HCT116 (cell line): ENCODE results near the gene IGIP. TPM values are rescaled to one million over a fixed set of nuclear protein-coding genes. Genes with fewer than 3 reads are reported as not detected.

Experiments used
- ATAC-seq: fragments of 200-7000 bp; cut with Tn5 transposase; 2 replicates; pipeline ENCODE4 v1.9.1; 2020; ENCODE audit warnings: mild to moderate bottlenecking, moderate library complexity
- BruUV-seq: library from RNA; stranded (reverse); fragments of 400-500 nt; replicated peaks from 2 replicates; lab custom pipeline; 2021; lab: Mats Ljungman, UMichigan
- CTCF ChIA-PET: fragments of 300-600 bp; sonication (Branson Sonifier 250); formaldehyde crosslinking; loops from one replicate; lab custom pipeline; 2021; ENCODE audit warnings: antibody characterized with exemption; lab: Charles Lee
- POLR2A ChIA-PET: fragments of 300-600, 350-600 bp; sonication (Branson Sonifier 250); formaldehyde crosslinking; loops from one replicate; lab custom pipeline; 2021; ENCODE audit warnings: antibody characterized with exemption; lab: Charles Lee
- RAD21 ChIA-PET, 2 experiments: fragments of 300-600 bp; sonication (Branson Sonifier 250); formaldehyde crosslinking; loops; one replicate each; lab custom pipeline; 2023; ENCODE audit warnings: low total read pairs in 2 of 2; ENCODE audit not compliant: uncharacterized antibody in 2 of 2, unreplicated experiment in 2 of 2, low non-redundant PET in 1 of 2; lab: Charles Lee
- DNase-seq: peaks from one replicate; pipeline ENCODE4 v3.0.0-alpha.2; 2010; ENCODE audit warnings: low read depth, low spot score
- H2AFZ ChIP-seq: fragments of 200-600 bp; shearing (Covaris generic), sonication (generic); 2 replicates; pipeline ENCODE4 v1.6.1; 2017; ENCODE audit warnings: low read depth, mixed run types, mixed read lengths, antibody characterized with exemption, low read length; ENCODE audit not compliant: poor library complexity, severe bottlenecking
- H3K27ac ChIP-seq: 2 replicates; pipeline ENCODE4 v1.5.1; 2012; ENCODE audit warnings: low read depth, low read length
- H3K27me3 ChIP-seq: fragments of 200-600 bp; sonication (generic); 2 replicates; pipeline ENCODE4 v1.6.1; 2016; ENCODE audit warnings: mixed run types, low read length, mixed read lengths; ENCODE audit not compliant: insufficient read depth
- H3K36me3 ChIP-seq, 2 experiments: fragments of 200-500 bp in 1 of 2; fragments of 200-600 bp in 1 of 2; sonication (Bioruptor generic) in 1 of 2; sonication (generic) in 1 of 2; 2 replicates each; pipeline versions ENCODE4 v1.5.1 to v1.6.1; 2014 to 2016; ENCODE audit warnings: low read length in 2 of 2, inconsistent platforms in 1 of 2, mixed read lengths in 1 of 2, mixed run types in 1 of 2; ENCODE audit not compliant: insufficient read depth in 2 of 2, control insufficient read depth in 1 of 2
- H3K4me1 ChIP-seq, 2 experiments: fragments of 200-600 bp in 1 of 2; sonication (generic) in 1 of 2; 2 replicates each; pipeline versions ENCODE4 v1.5.1 to v1.6.1; 2012 to 2017; ENCODE audit warnings: low read length in 2 of 2, inconsistent platforms in 1 of 2, mild to moderate bottlenecking in 1 of 2, mixed read lengths in 1 of 2, mixed run types in 1 of 2, moderate library complexity in 1 of 2; ENCODE audit not compliant: insufficient read depth in 2 of 2, control insufficient read depth in 1 of 2
- H3K4me2 ChIP-seq: fragments of 200-600 bp; sonication (generic); 2 replicates; pipeline ENCODE4 v1.6.1; 2017; ENCODE audit warnings: mixed run types, low read length, mixed read lengths
- H3K4me3 ChIP-seq, 2 experiments: fragments of 200-600 bp in 1 of 2; sonication (generic) in 1 of 2; replicated peaks in 1 of 2; 2 replicates each; pipeline ENCODE4 v1.5.1; 2011 to 2016; ENCODE audit warnings: low read length in 2 of 2, control low read depth in 1 of 2, low read depth in 1 of 2, mild to moderate bottlenecking in 1 of 2, mixed read lengths in 1 of 2, mixed run types in 1 of 2
- H3K79me2 ChIP-seq: fragments of 200-600 bp; sonication (generic); 2 replicates; pipeline ENCODE4 v1.6.1; 2017; ENCODE audit warnings: mild to moderate bottlenecking, mixed run types, low read length, moderate library complexity, mixed read lengths; ENCODE audit not compliant: insufficient read depth
- H3K9ac ChIP-seq: fragments of 200-600 bp; sonication (generic); 2 replicates; pipeline ENCODE4 v1.6.1; 2016; ENCODE audit warnings: low read length, mixed read lengths
- H3K9me2 ChIP-seq: fragments of 200-600 bp; sonication (generic), shearing (Covaris generic); 2 replicates; pipeline ENCODE4 v1.6.1; 2017; ENCODE audit warnings: mixed run types, mild to moderate bottlenecking, moderate library complexity; ENCODE audit not compliant: insufficient read depth
- H3K9me3 ChIP-seq, 2 experiments: fragments of 200-500 bp in 1 of 2; fragments of 200-600 bp in 1 of 2; sonication (Bioruptor generic) in 1 of 2; sonication (generic) in 1 of 2; 2 replicates each; pipeline ENCODE4 v1.6.1; 2014 to 2017; ENCODE audit warnings: low read length in 2 of 2, mixed read lengths in 2 of 2, inconsistent platforms in 1 of 2, low read depth in 1 of 2, mild to moderate bottlenecking in 1 of 2, mixed run types in 1 of 2, moderate library complexity in 1 of 2; ENCODE audit not compliant: control insufficient read depth in 1 of 2, insufficient read depth in 1 of 2
- H4K20me1 ChIP-seq: fragments of 200-600 bp; sonication (generic), shearing (Covaris generic); 2 replicates; pipeline ENCODE4 v1.6.1; 2017; ENCODE audit warnings: mixed run types, mild to moderate bottlenecking, moderate library complexity; ENCODE audit not compliant: insufficient read depth
- ATF3 ChIP-seq: IDR thresholded peaks from 2 replicates; pipeline ENCODE4 v1.6.1; 2012
- CBX3 ChIP-seq: IDR thresholded peaks from 2 replicates; pipeline ENCODE4 v1.6.1; 2012; ENCODE audit warnings: low read depth
- CEBPB ChIP-seq: IDR thresholded peaks from 2 replicates; pipeline ENCODE4 v1.6.1; 2012; ENCODE audit warnings: low read depth
- CTCF ChIP-seq, 3 experiments: fragments of 200-600 bp in 1 of 3; sonication (generic) in 1 of 3; IDR thresholded peaks in 2 of 3; conservative IDR thresholded peaks in 1 of 3; 2 replicates each; pipeline ENCODE4 v1.5.1; 2012 to 2017; ENCODE audit warnings: low read depth in 2 of 3, low read length in 2 of 3, antibody characterized with exemption in 1 of 3, borderline replicate concordance in 1 of 3, control low read depth in 1 of 3, mild to moderate bottlenecking in 1 of 3, mixed read lengths in 1 of 3, mixed run types in 1 of 3, moderate library complexity in 1 of 3; ENCODE audit not compliant: insufficient read depth in 1 of 3
- EGR1 ChIP-seq: IDR thresholded peaks from 2 replicates; pipeline ENCODE4 v1.6.1; 2012; ENCODE audit warnings: low read depth
- EZH2 ChIP-seq: fragments of 200-600 bp; sonication (generic); IDR thresholded peaks from 2 replicates; pipeline ENCODE4 v1.6.1; 2017; ENCODE audit warnings: antibody characterized with exemption, mixed run types
- EZH2phosphoT487 ChIP-seq: fragments of 200-600 bp; IDR thresholded peaks from 2 replicates; pipeline ENCODE4 v1.6.1; 2018; ENCODE audit warnings: antibody characterized with exemption, borderline replicate concordance
- FOSL1 ChIP-seq: IDR thresholded peaks from 2 replicates; pipeline ENCODE4 v1.6.1; 2012; ENCODE audit warnings: low read depth
- JUND ChIP-seq: IDR thresholded peaks from 2 replicates; pipeline ENCODE4 v1.6.1; 2012
- MAX ChIP-seq: IDR thresholded peaks from 2 replicates; pipeline ENCODE4 v1.6.1; 2012
- POLR2A ChIP-seq: IDR thresholded peaks from 2 replicates; pipeline ENCODE4 v1.7.0; 2011; ENCODE audit warnings: borderline replicate concordance; ENCODE audit not compliant: insufficient read depth, insufficient read length; ENCODE audit errors: extremely low read depth
- POLR2AphosphoS5 ChIP-seq: IDR thresholded peaks from 2 replicates; pipeline ENCODE4 v1.6.1; 2011; ENCODE audit warnings: mild to moderate bottlenecking, low read depth, low read length, moderate library complexity
- RAD21 ChIP-seq: IDR thresholded peaks from 2 replicates; pipeline ENCODE4 v1.6.1; 2012; ENCODE audit warnings: low read depth, mild to moderate bottlenecking
- SIN3A ChIP-seq: IDR thresholded peaks from 2 replicates; pipeline ENCODE4 v1.6.1; 2012; ENCODE audit warnings: low read depth
- SRF ChIP-seq: IDR thresholded peaks from 2 replicates; pipeline ENCODE4 v1.6.1; 2012; ENCODE audit warnings: low read depth
- YY1 ChIP-seq: IDR thresholded peaks from 2 replicates; pipeline ENCODE4 v1.6.1; 2011; ENCODE audit warnings: low read length, low read depth, moderate library complexity, mild to moderate bottlenecking; ENCODE audit not compliant: insufficient replicate concordance; ENCODE audit errors: extremely low read depth
- ZBTB33 ChIP-seq: IDR thresholded peaks from 2 replicates; pipeline ENCODE4 v1.6.1; 2011; ENCODE audit warnings: mild to moderate bottlenecking, low read length, moderate library complexity; ENCODE audit not compliant: insufficient replicate concordance; ENCODE audit errors: extremely low read depth
- ZFX ChIP-seq: fragments of 450-650 bp; IDR thresholded peaks from 2 replicates; pipeline ENCODE4 v1.6.1; 2017
- ZNF274 ChIP-seq: fragments of 200-500 bp; sonication (Bioruptor generic); IDR thresholded peaks from 2 replicates; pipeline ENCODE4 v1.6.1; 2014; ENCODE audit warnings: mild to moderate bottlenecking, low read depth, low read length, inconsistent platforms
- intact Hi-C: fragments of 100-400 bp; cut with micrococcal nuclease; formaldehyde crosslinking; loops from 2 replicates; pipeline ENCODE4 v1.10.0; 2022
- total RNA-seq: library from RNA; stranded (reverse); gene quantifications from one replicate; pipeline ENCODE4 v1.2.1, GENCODE V29; 2021; ENCODE audit not compliant: unreplicated experiment

Gene IGIP
- total RNA-seq, 1 experiment from 2014 or later: 5.2 TPM

- DNase-seq (no peak), ATAC-seq (no peak)
- TF ChIP-seq EZH2phosphoT487: no peak
- TF ChIP-seq SIN3A: no peak
- TF ChIP-seq ZFX: no peak
- no peak for TF ChIP-seq POLR2A
- no peak for TF ChIP-seq RAD21
- no peak for TF ChIP-seq SRF
- no peak for TF ChIP-seq ZBTB33
- no peak for TF ChIP-seq FOSL1
- no peak for TF ChIP-seq EGR1
- TF ChIP-seq CTCF (IDR thresholded peaks at IDR 0.05 in 2 of 3, conservative IDR thresholded peaks at IDR 0.05 in 1 of 3; ENCODE audit: borderline replicate concordance in 1 of 3, insufficient read depth in 1 of 3, low read depth in 2 of 3, low read length in 2 of 3): no peak
- TF ChIP-seq MAX: no peak
- no peak for TF ChIP-seq EZH2
- TF ChIP-seq YY1: no peak
- TF ChIP-seq ATF3: no peak
- no peak for TF ChIP-seq POLR2AphosphoS5
- TF ChIP-seq CEBPB: no peak
- no peak for TF ChIP-seq CBX3
- TF ChIP-seq ZNF274: no peak
- TF ChIP-seq JUND: no peak
- Histone ChIP-seq H3K9me3 (no peaks in the 10 kb centered on the region), H3K36me3 (no peaks in the 10 kb centered on the region), H3K4me2 (no peak overlapping the region), H3K79me2 (no peaks in the 10 kb centered on the region), H2AFZ (no peak overlapping the region), H3K4me1 (peaks cover 2 to 13% of the 10 kb centered on the region in 2 experiments; a peak in 2 of 4 replicates), H3K4me3 (no peak overlapping the region), H4K20me1 (no peaks in the 10 kb centered on the region), H3K9ac (no peak overlapping the region), H3K27me3 (no peaks in the 10 kb centered on the region), H3K27ac (no peak overlapping the region), H3K9me2 (no peaks in the 10 kb centered on the region)
- ChIA-PET RAD21 (no interaction called here), CTCF (interaction anchor here (1.2 to 2.3 kb wide), 3 partner anchors 55 to 393 kb away, joined by 3 to 19 read pairs (median 3); no protein-coding TSS in a partner anchor), POLR2A (no interaction called here)
- BruUV-seq: no TSS peak
- intact Hi-C loops: no loop called here
Measured at GRCh38 chr5:140168371-140168770, 42.6 kb downstream of the IGIP start.
